Hepatic stellate cell (primary cell): ENCODE data around the gene TMPRSS11D.

ENCODE experiments used
- DNase-seq: peaks from one replicate; pipeline ENCODE4 v3.0.0; 2011; ENCODE audit warnings: low spot score

The TMPRSS11D gene

DNA sequence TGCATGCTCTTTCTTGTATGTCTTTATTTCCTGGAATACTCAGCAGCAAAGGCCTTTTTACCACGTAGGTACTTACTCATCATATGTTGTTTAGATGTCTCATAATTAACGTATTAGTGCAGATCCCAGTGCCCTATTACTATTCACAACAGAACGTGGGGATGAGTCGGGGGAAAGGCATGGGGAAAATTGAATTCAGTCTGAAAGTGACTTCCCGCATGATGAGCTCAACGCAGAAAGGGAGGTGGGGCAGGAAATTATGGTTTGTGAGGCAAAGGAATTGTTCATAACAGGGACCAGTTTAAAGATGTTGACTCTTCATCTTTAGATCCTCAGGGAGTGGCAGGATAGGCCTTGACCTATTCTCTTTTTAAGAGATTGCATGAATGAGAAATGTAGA, 2.0 kb upstream of the TMPRSS11D start:
- peak; percentile 32 for DNase-seq

DNA sequence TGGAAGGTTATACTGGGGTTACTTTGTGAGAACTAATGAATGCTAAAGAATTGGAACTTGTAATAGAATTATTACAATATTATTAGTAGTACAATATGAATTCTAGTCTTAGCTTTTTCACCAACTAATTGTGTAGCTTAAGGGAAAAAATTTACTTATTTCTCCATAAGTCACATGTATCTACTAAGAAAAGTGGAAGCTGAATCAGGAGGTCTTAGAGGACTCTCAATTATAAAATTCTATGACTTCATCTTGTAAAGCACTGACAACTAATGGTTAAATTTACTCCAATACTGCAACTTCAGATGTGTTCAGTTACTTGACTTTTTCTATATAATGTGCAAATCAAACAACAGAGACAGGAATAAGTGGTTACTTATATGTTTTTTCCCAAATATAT, 899 bp upstream of the TMPRSS11D start:
- DNase-seq, result no peak

DNA sequence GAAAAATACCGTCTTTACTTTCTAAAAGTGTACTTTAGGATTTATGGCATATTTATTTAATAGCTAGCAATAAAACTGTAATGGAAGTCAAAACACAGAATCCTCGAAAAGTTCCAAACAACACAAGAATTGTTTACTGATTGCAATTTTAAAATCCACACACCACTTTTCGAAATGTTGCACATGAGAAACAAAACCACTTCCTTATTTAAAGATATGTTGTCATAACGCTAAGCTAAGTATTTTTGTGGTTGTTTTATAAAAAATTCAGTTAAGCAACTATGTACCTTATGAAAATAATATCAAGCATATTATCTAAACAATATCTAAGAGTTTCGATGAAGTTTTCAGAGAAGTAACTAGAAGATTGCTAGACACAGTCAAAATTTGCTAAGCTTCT, 344 bp downstream of the TMPRSS11D start:
- DNase-seq, result no peak

DNA sequence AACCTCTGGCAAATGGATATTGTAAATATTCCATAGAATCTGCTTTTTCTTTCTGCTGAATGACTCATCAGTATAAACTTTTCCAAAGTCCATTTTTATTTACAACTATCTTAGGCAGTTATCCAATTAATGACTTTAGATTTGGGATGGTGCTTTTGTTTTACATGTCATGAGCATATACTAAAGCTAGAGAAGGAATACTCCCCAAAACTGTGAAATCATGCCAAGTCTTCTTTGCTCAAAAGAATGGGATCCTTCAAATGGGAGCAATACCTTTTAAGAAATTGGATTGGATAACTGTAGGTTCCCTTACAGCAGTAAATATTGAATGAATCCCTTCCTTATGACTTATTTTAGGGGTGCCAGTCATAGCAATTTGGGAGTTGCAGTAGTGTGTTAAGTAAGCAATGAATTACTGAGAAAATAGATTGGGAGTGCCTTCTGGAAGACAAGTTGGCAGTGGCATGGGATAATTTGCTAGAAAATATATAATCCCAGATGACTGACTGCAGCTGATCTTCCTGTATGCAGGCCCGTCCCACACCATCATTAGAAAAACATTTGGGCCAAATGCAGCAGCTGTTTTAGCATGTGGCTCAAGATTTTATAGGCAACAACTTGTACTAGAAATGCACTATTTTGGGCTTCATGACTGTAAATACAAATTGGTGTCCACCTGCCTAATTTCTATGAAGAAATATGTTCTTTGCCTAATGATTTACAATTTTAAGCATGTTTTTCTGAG, 2.8 kb downstream of the TMPRSS11D start:
- no peak for DNase-seq

DNA sequence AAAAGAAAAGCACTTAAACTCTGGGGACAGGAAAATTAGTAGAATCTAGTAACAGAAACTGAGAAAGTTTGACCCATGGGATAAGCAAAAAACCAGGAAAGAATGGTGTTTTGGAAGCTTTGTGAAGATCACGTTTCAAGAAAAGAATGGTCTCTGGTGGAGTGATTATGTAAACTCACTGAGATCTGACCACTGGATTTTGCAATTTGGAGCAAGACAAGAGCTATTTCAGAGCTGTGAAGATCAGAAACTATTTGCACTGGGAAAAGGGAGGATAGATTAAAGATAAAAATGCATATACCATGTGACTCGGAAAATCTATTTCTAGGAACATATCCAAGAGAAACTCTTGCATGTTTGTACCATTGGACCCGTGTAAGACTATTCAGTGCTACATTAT, 4.3 kb downstream of the TMPRSS11D start:
- DNase-seq, result no peak

DNA sequence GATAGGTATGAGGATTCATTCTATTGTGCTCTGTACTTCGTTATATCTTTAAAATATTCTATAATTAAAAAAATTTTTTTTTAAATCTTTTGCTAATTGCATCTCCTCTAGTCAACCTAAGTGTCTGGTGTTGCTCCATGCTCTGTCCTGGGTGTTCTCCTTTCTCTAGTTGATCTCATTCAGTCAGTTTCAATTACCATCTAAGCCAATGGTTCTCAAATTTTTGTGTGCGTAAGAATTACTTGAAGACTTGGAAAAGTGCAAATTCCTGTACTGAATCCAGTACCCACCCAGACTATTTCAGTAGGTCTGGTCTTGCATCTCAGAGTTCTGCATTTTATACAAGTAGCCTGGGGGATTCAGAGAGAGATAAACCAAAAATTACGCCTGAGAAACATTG, 6.7 kb downstream of the TMPRSS11D start:
- no peak for DNase-seq

GRCh38 chr4:67874986-67875385, 8.8 kb downstream of the TMPRSS11D start:
- no peak for DNase-seq

DNA sequence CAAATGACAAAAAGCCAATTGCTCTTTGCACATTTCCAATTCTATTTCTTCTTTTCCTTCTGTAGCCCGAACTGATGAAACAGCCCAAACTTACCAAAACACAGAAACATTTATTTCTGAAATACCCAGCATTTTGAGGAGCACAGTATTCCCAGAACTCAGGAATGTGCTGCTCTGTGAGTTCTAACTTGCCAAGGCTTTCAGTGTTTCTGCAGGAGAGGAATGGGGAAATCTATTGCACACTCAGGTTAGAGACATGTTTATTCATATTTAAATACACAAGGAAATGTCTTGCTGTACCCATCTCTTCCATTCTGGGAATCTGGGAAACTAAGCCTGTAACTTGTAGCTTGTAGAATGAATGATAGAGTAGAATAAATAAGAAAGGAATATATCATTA, 10.7 kb downstream of the TMPRSS11D start:
- DNase-seq, result no peak

DNA sequence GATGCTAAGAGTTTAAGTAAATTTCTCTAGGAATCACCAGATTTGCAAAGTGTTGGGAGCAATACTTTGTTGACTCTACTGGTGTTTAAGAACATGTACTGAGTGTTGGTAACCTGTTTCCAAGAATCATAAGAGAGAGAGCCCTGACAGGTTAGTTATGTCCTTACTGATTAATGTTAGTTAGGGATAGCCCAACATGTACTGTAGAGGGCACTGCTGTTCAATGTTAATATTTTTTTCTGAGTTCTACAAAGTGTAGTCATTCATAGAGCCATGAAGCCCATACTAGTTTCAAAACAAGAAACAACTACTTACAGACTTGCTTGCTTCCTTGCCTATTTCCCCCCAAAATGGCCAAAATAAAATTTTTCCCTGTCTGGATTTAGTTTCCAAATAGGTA, 11.9 kb downstream of the TMPRSS11D start:
- DNase-seq, result peak; percentile 11

GRCh38 chr4:67869580-67870190, 14.1 kb downstream of the TMPRSS11D start:
- no peak for DNase-seq

GRCh38 chr4:67861513-67861912, 22.3 kb downstream of the TMPRSS11D start:
- DNase-seq, result no peak

DNA sequence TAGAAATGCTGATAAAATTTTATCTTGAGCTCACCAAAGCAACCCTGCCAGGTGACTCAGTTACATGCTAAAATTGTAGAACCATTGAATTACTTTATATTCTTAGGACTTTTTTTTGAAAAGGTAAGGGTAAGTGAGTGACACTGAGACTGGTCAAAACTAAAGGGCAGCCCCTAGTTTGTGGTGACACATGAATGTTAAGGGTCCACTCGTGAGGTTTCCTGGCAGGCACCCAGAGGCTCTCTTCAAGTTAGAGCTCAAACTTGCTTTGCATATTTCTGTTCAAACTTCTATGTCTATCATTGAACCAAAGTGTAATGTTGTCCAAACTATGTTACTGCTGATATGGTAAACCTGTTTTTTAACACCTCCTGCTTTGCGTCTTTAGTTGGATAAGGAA, 30.5 kb downstream of the TMPRSS11D start:
- DNase-seq, result no peak

DNA sequence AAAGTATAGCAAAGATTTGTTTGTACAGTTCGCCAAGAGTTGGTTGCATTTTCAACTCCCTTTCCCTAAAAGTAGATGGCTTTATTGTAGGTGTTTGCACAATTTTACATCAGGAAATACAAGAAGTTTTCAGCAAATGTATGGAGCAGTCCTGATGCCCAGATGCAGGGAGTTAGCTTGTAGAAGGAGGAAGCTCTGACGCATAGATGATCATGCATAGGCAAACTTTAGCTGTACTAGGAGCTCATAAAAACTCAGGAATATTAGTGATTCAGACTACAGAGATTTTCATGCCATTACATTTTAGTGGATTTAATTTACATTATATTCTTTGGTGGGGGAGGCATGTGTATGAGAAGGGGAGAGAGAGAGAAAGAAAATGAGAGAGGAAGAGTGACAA, 62.9 kb downstream of the TMPRSS11D start:
- no peak for DNase-seq

GRCh38 chr4:67810011-67810410, 73.8 kb downstream of the TMPRSS11D start:
- DNase-seq, result no peak

DNA sequence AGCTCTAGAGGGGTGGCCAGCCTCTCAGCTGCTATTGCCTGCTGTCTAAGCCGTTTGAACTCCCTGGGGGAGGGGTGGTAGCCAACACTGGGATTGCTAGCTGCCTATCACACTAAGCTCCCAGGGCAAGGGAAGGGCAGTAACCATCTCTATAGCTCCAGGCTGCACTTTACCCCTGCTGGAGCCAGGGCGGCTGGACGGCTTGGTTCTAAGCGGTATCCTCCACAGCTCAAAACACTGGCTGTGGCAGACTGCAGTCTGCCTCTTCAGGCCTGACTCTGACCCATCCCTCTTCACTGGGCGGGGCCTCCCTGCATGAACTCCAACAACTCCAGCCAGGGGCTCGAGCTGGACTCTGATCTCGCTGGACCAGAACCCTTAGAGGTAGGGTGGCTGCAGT, 74.3 kb downstream of the TMPRSS11D start:
- no peak for DNase-seq

- DNase-seq, result no peak
These were observed 87.0 kb downstream of the TMPRSS11D start for GRCh38 chr4:67796810-67797209.

- no peak for DNase-seq
These were observed 93.1 kb downstream of the TMPRSS11D start for GRCh38 chr4:67790721-67791120.

GRCh38 chr4:67787311-67787710, 96.5 kb downstream of the TMPRSS11D start:
- DNase-seq, result no peak

- no peak for DNase-seq
These were observed 98.3 kb downstream of the TMPRSS11D start for GRCh38 chr4:67785528-67785927.

GRCh38 chr4:67779631-67780030, 104.2 kb downstream of the TMPRSS11D start:
- no peak for DNase-seq

GRCh38 chr4:67776746-67777145, 107.1 kb downstream of the TMPRSS11D start:
- DNase-seq, result no peak
